SU-DHL-6 (cell line): ENCODE results near the gene SMARCA4.

ENCODE experiments used
- EZH2phosphoT487 ChIP-seq: fragments of 200-600 bp; sonication (generic), shearing (Covaris generic); conservative IDR thresholded peaks from 2 replicates; pipeline ENCODE4 v1.6.1; 2018; ENCODE audit warnings: mild to moderate bottlenecking, antibody characterized with exemption, low read length, moderate library complexity, mixed read lengths
- TF ChIP-seq, protein P1 (sequence below): fragments of 200-600 bp; sonication (generic); IDR thresholded peaks from one replicate; pipeline ENCODE4 v1.5.1; 2017; ENCODE audit warnings: antibody characterized with exemption, mild to moderate bottlenecking, low read length, moderate library complexity; ENCODE audit not compliant: insufficient read depth, poor library complexity, severe bottlenecking

DNA sequence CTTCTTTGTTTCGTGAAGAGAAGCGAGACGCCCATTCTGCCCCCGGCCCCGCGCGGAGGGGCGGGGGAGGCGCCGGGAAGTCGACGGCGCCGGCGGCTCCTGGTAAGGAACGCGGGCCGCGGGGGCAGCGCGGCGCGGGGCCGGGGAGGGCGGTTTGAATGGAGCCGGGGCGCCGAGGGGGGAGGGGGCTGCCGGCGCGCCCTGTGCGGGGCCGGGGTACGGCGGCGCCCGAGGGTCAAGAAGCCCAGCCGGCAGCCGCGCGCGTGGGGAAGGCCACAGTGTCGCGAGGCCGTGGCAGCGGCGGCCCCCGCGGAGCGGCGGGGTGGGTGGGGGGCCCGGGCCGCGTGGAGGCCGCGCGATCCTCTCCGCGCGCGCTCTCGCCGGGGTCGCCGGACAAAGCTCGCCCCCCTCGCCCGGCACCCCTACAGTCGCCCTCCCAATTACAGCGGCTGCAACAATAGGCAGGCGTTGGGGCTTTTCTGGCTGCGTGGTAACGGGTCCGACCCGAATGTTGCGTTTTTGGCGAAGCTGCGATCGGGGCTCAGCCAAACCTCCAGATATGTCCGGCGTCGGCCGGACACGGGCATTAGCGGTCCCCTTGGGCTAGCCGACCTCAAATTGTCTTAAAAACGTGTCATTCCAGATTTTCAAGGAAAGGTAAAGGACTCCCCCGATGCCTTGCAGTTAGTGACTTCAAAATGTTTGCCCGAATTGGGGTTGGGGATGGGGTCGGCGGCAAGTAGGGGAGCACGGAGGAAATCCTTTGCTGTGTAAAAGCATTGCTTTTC lies 437 bp downstream of the SMARCA4 start:
- TF ChIP-seq, protein P1, sequence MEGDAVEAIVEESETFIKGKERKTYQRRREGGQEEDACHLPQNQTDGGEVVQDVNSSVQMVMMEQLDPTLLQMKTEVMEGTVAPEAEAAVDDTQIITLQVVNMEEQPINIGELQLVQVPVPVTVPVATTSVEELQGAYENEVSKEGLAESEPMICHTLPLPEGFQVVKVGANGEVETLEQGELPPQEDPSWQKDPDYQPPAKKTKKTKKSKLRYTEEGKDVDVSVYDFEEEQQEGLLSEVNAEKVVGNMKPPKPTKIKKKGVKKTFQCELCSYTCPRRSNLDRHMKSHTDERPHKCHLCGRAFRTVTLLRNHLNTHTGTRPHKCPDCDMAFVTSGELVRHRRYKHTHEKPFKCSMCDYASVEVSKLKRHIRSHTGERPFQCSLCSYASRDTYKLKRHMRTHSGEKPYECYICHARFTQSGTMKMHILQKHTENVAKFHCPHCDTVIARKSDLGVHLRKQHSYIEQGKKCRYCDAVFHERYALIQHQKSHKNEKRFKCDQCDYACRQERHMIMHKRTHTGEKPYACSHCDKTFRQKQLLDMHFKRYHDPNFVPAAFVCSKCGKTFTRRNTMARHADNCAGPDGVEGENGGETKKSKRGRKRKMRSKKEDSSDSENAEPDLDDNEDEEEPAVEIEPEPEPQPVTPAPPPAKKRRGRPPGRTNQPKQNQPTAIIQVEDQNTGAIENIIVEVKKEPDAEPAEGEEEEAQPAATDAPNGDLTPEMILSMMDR = no peak
- TF ChIP-seq EZH2phosphoT487 = no peak
